IgD-negative memory B cell (primary cell): Measurements from ENCODE around the gene FTH1. TPM values are rescaled to one million over a fixed set of nuclear protein-coding genes. Genes with fewer than 3 reads are reported as not detected.

ENCODE experiments used
- H3K27ac Mint-ChIP-seq, 3 donors: one replicate each; pipeline ENCODE4 v1.8.0; 2020 to 2022; ENCODE audit warnings: mild to moderate bottlenecking in 3 of 3, mixed read lengths in 3 of 3, moderate library complexity in 1 of 3
- H3K27me3 Mint-ChIP-seq: one replicate; pipeline ENCODE4 v1.8.0; 2021; ENCODE audit warnings: mixed read lengths
- H3K36me3 Mint-ChIP-seq: one replicate; pipeline ENCODE4 v1.8.0; 2020; ENCODE audit warnings: mild to moderate bottlenecking, mixed read lengths
- H3K4me1 Mint-ChIP-seq, 3 donors: one replicate each; pipeline ENCODE4 v1.8.0; 2020 to 2022; ENCODE audit warnings: mixed read lengths in 3 of 3, mild to moderate bottlenecking in 1 of 3
- H3K4me3 Mint-ChIP-seq, 4 donors: one replicate each; pipeline ENCODE4 v1.8.0; 2020 to 2022; ENCODE audit warnings: mild to moderate bottlenecking in 4 of 4, mixed read lengths in 4 of 4, moderate library complexity in 3 of 4
- H3K9me3 Mint-ChIP-seq, 3 donors: one replicate each; pipeline ENCODE4 v1.8.0; 2020 to 2021; ENCODE audit warnings: mixed read lengths in 3 of 3, mild to moderate bottlenecking in 1 of 3
- polyA plus RNA-seq: library from polyadenylated mRNA; unstranded; fragments of 300-500 nt; fragmentation: Illumina TruSeq; gene quantifications from one replicate; pipeline ENCODE4 v1.2.3, GENCODE V29; 2021

The FTH1 gene
- polyA plus RNA-seq, 1 donor from 2014 or later = 4,223 TPM

- Mint-ChIP-seq H3K4me3 (no peak overlapping the region), H3K27me3 (peaks cover 15% of the 10 kb centered on the region), H3K4me1 (peaks cover 0 to 4% (median 3%) of the 10 kb centered on the region in 3 donors), H3K27ac (no peak overlapping the region), H3K9me3 (no peaks in the 10 kb centered on the region), H3K36me3 (no peaks in the 10 kb centered on the region)
These were observed 43.4 kb downstream of the FTH1 start for GRCh38 chr11:61924064-61924455.

- no peaks in the 10 kb centered on the region for H3K9me3 Mint-ChIP-seq
- H3K27ac Mint-ChIP-seq = no peak overlapping the region
- H3K36me3 Mint-ChIP-seq = no peaks in the 10 kb centered on the region
- no peak overlapping the region for H3K4me3 Mint-ChIP-seq
- H3K4me1 Mint-ChIP-seq = peaks cover 0 to 5% (median 3%) of the 10 kb centered on the region in 3 donors
- H3K27me3 Mint-ChIP-seq = peaks cover 22% of the 10 kb centered on the region
These were observed 44.0 kb downstream of the FTH1 start for GRCh38 chr11:61923166-61924063.

GRCh38 chr11:61922539-61922938 lies 44.9 kb downstream of the FTH1 start:
- Mint-ChIP-seq H3K27me3 (peaks cover 31% of the 10 kb centered on the region), H3K27ac (no peak overlapping the region), H3K9me3 (no peaks in the 10 kb centered on the region), H3K36me3 (no peaks in the 10 kb centered on the region), H3K4me3 (no peak overlapping the region), H3K4me1 (peaks cover 5 to 9% (median 6%) of the 10 kb centered on the region in 3 donors)

GRCh38 chr11:61921446-61921845 lies 46.0 kb downstream of the FTH1 start:
- H3K36me3 Mint-ChIP-seq = no peaks in the 10 kb centered on the region
- H3K27ac Mint-ChIP-seq = no peak overlapping the region
- peaks cover 33% of the 10 kb centered on the region for H3K27me3 Mint-ChIP-seq
- H3K4me3 Mint-ChIP-seq = peak overlapping the region in 1 of 4 donors; percentile 65
- H3K9me3 Mint-ChIP-seq = no peaks in the 10 kb centered on the region
- H3K4me1 Mint-ChIP-seq = peaks cover 5 to 9% (median 6%) of the 10 kb centered on the region in 3 donors

GRCh38 chr11:61919705-61920631 lies 47.5 kb downstream of the FTH1 start:
- H3K27me3 Mint-ChIP-seq = peaks cover 43% of the 10 kb centered on the region
- H3K36me3 Mint-ChIP-seq = no peaks in the 10 kb centered on the region
- H3K4me1 Mint-ChIP-seq = peaks cover 5 to 6% (median 5%) of the 10 kb centered on the region in 3 donors
- no peaks in the 10 kb centered on the region for H3K9me3 Mint-ChIP-seq
- H3K27ac Mint-ChIP-seq = no peak overlapping the region
- H3K4me3 Mint-ChIP-seq = no peak overlapping the region

- H3K4me1 Mint-ChIP-seq = peaks cover 5 to 6% (median 5%) of the 10 kb centered on the region in 3 donors
- H3K27me3 Mint-ChIP-seq = peaks cover 48% of the 10 kb centered on the region
- H3K36me3 Mint-ChIP-seq = no peaks in the 10 kb centered on the region
- H3K9me3 Mint-ChIP-seq = no peaks in the 10 kb centered on the region
- H3K27ac Mint-ChIP-seq = peak overlapping the region in 1 of 3 donors; percentile 8
- peak overlapping the region in 1 of 4 donors; percentile 22 for H3K4me3 Mint-ChIP-seq
These were observed 48.3 kb downstream of the FTH1 start for GRCh38 chr11:61918938-61919704.

- Mint-ChIP-seq H3K27me3 (peaks cover 48% of the 10 kb centered on the region), H3K9me3 (no peaks in the 10 kb centered on the region), H3K36me3 (no peaks in the 10 kb centered on the region), H3K27ac (peak overlapping the region in 1 of 3 donors; percentile 8), H3K4me1 (peaks cover 5 to 6% (median 5%) of the 10 kb centered on the region in 3 donors), H3K4me3 (peak overlapping the region; percentile 22 to 90 (median 72))
These were observed 49.0 kb downstream of the FTH1 start for GRCh38 chr11:61918251-61918937.

GRCh38 chr11:61917334-61918109 lies 49.9 kb downstream of the FTH1 start, which contains the start of gene RAB3IL1:
RAB3IL1 (minus strand) TSS chr11:61917566; CDS start chr11:61917367, 199 bp downstream.
- Mint-ChIP-seq H3K4me3 (peak within 1 kb of the TSS; percentile 50 to 90 (median 76)), H3K4me1 (peaks cover 4 to 5% (median 5%) of the 10 kb centered on the region in 3 donors), H3K36me3 (no peaks in the 10 kb centered on the region), H3K27ac (no peak within 1 kb of the TSS), H3K27me3 (peaks cover 45% of the 10 kb centered on the region), H3K9me3 (no peaks in the 10 kb centered on the region)

- Mint-ChIP-seq H3K36me3 (no peaks in the 10 kb centered on the region), H3K27me3 (peaks cover 45% of the 10 kb centered on the region), H3K27ac (no peak overlapping the region), H3K9me3 (no peaks in the 10 kb centered on the region), H3K4me3 (peak overlapping the region in 3 of 4 donors; percentile 46 to 85 (median 81)), H3K4me1 (peaks cover 4 to 5% (median 5%) of the 10 kb centered on the region in 3 donors)
These were observed 50.6 kb downstream of the FTH1 start for GRCh38 chr11:61916737-61917333.

GRCh38 chr11:61914471-61915171 lies 52.8 kb downstream of the FTH1 start:
- no peaks in the 10 kb centered on the region for H3K9me3 Mint-ChIP-seq
- peak overlapping the region in 1 of 4 donors; percentile 38 for H3K4me3 Mint-ChIP-seq
- H3K4me1 Mint-ChIP-seq = peaks cover 4 to 5% (median 5%) of the 10 kb centered on the region in 3 donors
- no peak overlapping the region for H3K27ac Mint-ChIP-seq
- H3K27me3 Mint-ChIP-seq = peaks cover 35% of the 10 kb centered on the region
- no peaks in the 10 kb centered on the region for H3K36me3 Mint-ChIP-seq
